Pericardium fibroblast (primary cell): ENCODE measurements around the gene TEX13D. TPM values are rescaled to one million over a fixed set of nuclear protein-coding genes. Genes with fewer than 3 reads are reported as not detected.

Source experiments
- total RNA-seq: library from RNA; depleted of rRNA; stranded (reverse); fragments of >200 nt; gene quantifications from 2 replicates; pipeline ENCODE4 v1.2.3, GENCODE V29; 2015

TEX13D gene
- total RNA-seq: not detected in 2 replicates

GRCh38 chrX:124332481-124333424, at the start of gene TEX13D:
TSS of gene TEX13D (plus strand) at chrX:124332660. CDS start at chrX:124332918, 258 bp downstream.

GRCh38 chrX:124346117-124346876, 13.8 kb downstream of the TEX13D start, which contains the start of gene SH2D1A:
TSS of gene SH2D1A (plus strand) at chrX:124346563. CDS start at chrX:124346643, 80 bp downstream.

Other genes starting within 250 kb of the TEX13D start
- gene SH2D1A, start 13.9 kb downstream of the TEX13D start, total RNA-seq: not detected in 2 replicates